T1000 (cell line): ENCODE results near the gene SCN1B.
"Not testable (repeated sequence)": the region's sequence is repeated elsewhere in the genome, so short reads cannot be mapped to it uniquely, and the experiment has no call there.

Source experiments
- DNase-seq: peaks from one replicate; lab custom pipeline; 2025; ENCODE audit warnings: mixed read lengths; lab: John Stamatoyannopoulos, UW

Gene SCN1B

GRCh38 chr19:35030257-35031071, at the start of gene SCN1B:
Gene SCN1B (plus strand): TSS chr19:35030470. CDS start chr19:35030821, 351 bp downstream.
- peak; percentile 61 for DNase-seq

GRCh38 chr19:34982275-34982674, 48.0 kb upstream of the SCN1B start:
- DNase-seq: no peak

- DNase-seq: no peak
Observed at GRCh38 chr19:34983786-34984185, 46.5 kb upstream of the SCN1B start.

- no peak for DNase-seq
Observed at GRCh38 chr19:34984287-34984686, 46.0 kb upstream of the SCN1B start.

- DNase-seq: no peak
Observed at GRCh38 chr19:34985249-34986022, 44.8 kb upstream of the SCN1B start.

- no peak for DNase-seq
Observed at GRCh38 chr19:34988119-34988518, 42.2 kb upstream of the SCN1B start.

- DNase-seq: no peak
Observed at GRCh38 chr19:34989298-34989697, 41.0 kb upstream of the SCN1B start.

- no peak for DNase-seq
Observed at GRCh38 chr19:34990578-34991192, 39.6 kb upstream of the SCN1B start.

- DNase-seq: no peak
Observed at GRCh38 chr19:34991542-34992333, 38.5 kb upstream of the SCN1B start.

GRCh38 chr19:34992582-34992981, 37.7 kb upstream of the SCN1B start:
- DNase-seq: not testable (repeated sequence)

GRCh38 chr19:34994286-34994642, 36.0 kb upstream of the SCN1B start:
- DNase-seq: no peak

GRCh38 chr19:34994643-34995541, 35.4 kb upstream of the SCN1B start:
- no peak for DNase-seq

GRCh38 chr19:34995551-34995950, 34.7 kb upstream of the SCN1B start:
- no peak for DNase-seq

- no peak for DNase-seq
Observed at GRCh38 chr19:34997071-34997617, 33.1 kb upstream of the SCN1B start.

GRCh38 chr19:34998224-34998623, 32.0 kb upstream of the SCN1B start:
- not testable (repeated sequence) for DNase-seq

GRCh38 chr19:34998777-34999497, 31.3 kb upstream of the SCN1B start:
- no peak for DNase-seq

GRCh38 chr19:34999498-35000337, 30.6 kb upstream of the SCN1B start, which contains the start of gene GRAMD1A:
Gene GRAMD1A (plus strand): TSS chr19:35000323. CDS start chr19:35000479, 156 bp downstream.
- DNase-seq: peak; percentile 69

GRCh38 chr19:35000338-35000646, 30.0 kb upstream of the SCN1B start:
- DNase-seq: no peak
